HEK293 (cell line): ENCODE data around the gene HSH2D.

Experiments used
- GLI2 ChIP-seq: fragments of 450-650 bp; formaldehyde crosslinking; IDR thresholded peaks from 2 replicates; pipeline ENCODE4; 2017; ENCODE audit warnings: missing biosample characterization, missing genetic modification characterization, low read depth, borderline replicate concordance
- GLIS1 ChIP-seq: fragments of 450-650 bp; formaldehyde crosslinking; IDR thresholded peaks from 2 replicates; pipeline ENCODE4 v1.5.1; 2016; ENCODE audit warnings: missing biosample characterization, missing genetic modification characterization
- KLF1 ChIP-seq: fragments of 450-650 bp; formaldehyde crosslinking; IDR thresholded peaks from 2 replicates; pipeline ENCODE4 v1.5.1; 2016; ENCODE audit warnings: missing biosample characterization, missing genetic modification characterization
- KLF7 ChIP-seq: fragments of 450-650 bp; formaldehyde crosslinking; IDR thresholded peaks from 2 replicates; pipeline ENCODE4 v1.5.1; 2016; ENCODE audit warnings: missing biosample characterization, missing genetic modification characterization, borderline replicate concordance
- OVOL3 ChIP-seq: fragments of 450-650 bp; formaldehyde crosslinking; IDR thresholded peaks from 2 replicates; pipeline ENCODE4 v1.5.1; 2016; ENCODE audit warnings: missing biosample characterization, missing genetic modification characterization
- ZBTB17 ChIP-seq: fragments of 450-650 bp; formaldehyde crosslinking; IDR thresholded peaks from 2 replicates; pipeline ENCODE4 v1.5.1; 2016; ENCODE audit warnings: missing biosample characterization, missing genetic modification characterization
- ZEB2 ChIP-seq: fragments of 450-650 bp; formaldehyde crosslinking; IDR thresholded peaks from 2 replicates; pipeline ENCODE4 v1.5.1; 2016; ENCODE audit warnings: missing biosample characterization, missing genetic modification characterization
- ZFP37 ChIP-seq: fragments of 450-650 bp; formaldehyde crosslinking; IDR thresholded peaks from 2 replicates; pipeline ENCODE4 v1.5.1; 2016; ENCODE audit warnings: missing biosample characterization, missing genetic modification characterization
- ZNF48 ChIP-seq: fragments of 450-650 bp; formaldehyde crosslinking; IDR thresholded peaks from 2 replicates; pipeline ENCODE4 v1.5.1; 2016; ENCODE audit warnings: missing biosample characterization, missing genetic modification characterization
- ZNF600 ChIP-seq: fragments of 450-650 bp; formaldehyde crosslinking; IDR thresholded peaks from 2 replicates; pipeline ENCODE4 v1.5.1; 2016; ENCODE audit warnings: missing biosample characterization, missing genetic modification characterization
- ZNF626 ChIP-seq: fragments of 450-650 bp; sonication (Bioruptor Pico); formaldehyde crosslinking; IDR thresholded peaks from 2 replicates; pipeline ENCODE4 v1.5.1; 2018; ENCODE audit warnings: missing biosample characterization, missing genetic modification characterization, inconsistent platforms
- ZNF76 ChIP-seq: fragments of 450-650 bp; formaldehyde crosslinking; IDR thresholded peaks from 2 replicates; pipeline ENCODE4; 2016; ENCODE audit warnings: low read depth, missing biosample characterization, missing genetic modification characterization, borderline replicate concordance
- ZNF777 ChIP-seq: fragments of 450-650 bp; formaldehyde crosslinking; IDR thresholded peaks from 2 replicates; pipeline ENCODE4 v1.5.1; 2017; ENCODE audit warnings: missing biosample characterization, missing genetic modification characterization, borderline replicate concordance
- ZNF843 ChIP-seq: fragments of 450-650 bp; formaldehyde crosslinking; IDR thresholded peaks from 2 replicates; pipeline ENCODE4 v1.5.1; 2016; ENCODE audit warnings: missing biosample characterization, missing genetic modification characterization
- ZSCAN23 ChIP-seq: fragments of 450-650 bp; formaldehyde crosslinking; IDR thresholded peaks from 2 replicates; pipeline ENCODE4 v1.5.1; 2016; ENCODE audit warnings: missing biosample characterization, missing genetic modification characterization
- ZXDB ChIP-seq: fragments of 450-650 bp; formaldehyde crosslinking; IDR thresholded peaks from 2 replicates; pipeline ENCODE4 v1.5.1; 2016; ENCODE audit warnings: missing biosample characterization, missing genetic modification characterization
- TF ChIP-seq, protein P1 (sequence below): fragments of 450-650 bp; formaldehyde crosslinking; IDR thresholded peaks from 2 replicates; pipeline ENCODE4 v1.5.1; 2016; ENCODE audit warnings: missing biosample characterization, missing genetic modification characterization
- TF ChIP-seq, protein P2 (sequence below): fragments of 450-650 bp; formaldehyde crosslinking; IDR thresholded peaks from 2 replicates; pipeline ENCODE4 v1.5.1; 2016; ENCODE audit warnings: missing biosample characterization, missing genetic modification characterization
- TF ChIP-seq, protein P3 (sequence below): fragments of 450-650 bp; formaldehyde crosslinking; IDR thresholded peaks from 2 replicates; pipeline ENCODE4 v1.5.1; 2017; ENCODE audit warnings: missing biosample characterization, missing genetic modification characterization
- TF ChIP-seq, protein P4 (sequence below): fragments of 450-650 bp; formaldehyde crosslinking; IDR thresholded peaks from 2 replicates; pipeline ENCODE4 v1.5.1; 2017; ENCODE audit warnings: missing biosample characterization, mild to moderate bottlenecking, missing genetic modification characterization, moderate library complexity
- TF ChIP-seq, protein P5 (sequence below): fragments of 450-650 bp; formaldehyde crosslinking; IDR thresholded peaks from 2 replicates; pipeline ENCODE4 v1.5.1; 2016; ENCODE audit warnings: missing biosample characterization, missing genetic modification characterization, borderline replicate concordance
- TF ChIP-seq, protein P6 (sequence below): fragments of 450-650 bp; formaldehyde crosslinking; conservative IDR thresholded peaks from 2 replicates; pipeline ENCODE4 v1.5.1; 2016; ENCODE audit warnings: low read depth, missing biosample characterization, missing genetic modification characterization

The HSH2D gene

DNA sequence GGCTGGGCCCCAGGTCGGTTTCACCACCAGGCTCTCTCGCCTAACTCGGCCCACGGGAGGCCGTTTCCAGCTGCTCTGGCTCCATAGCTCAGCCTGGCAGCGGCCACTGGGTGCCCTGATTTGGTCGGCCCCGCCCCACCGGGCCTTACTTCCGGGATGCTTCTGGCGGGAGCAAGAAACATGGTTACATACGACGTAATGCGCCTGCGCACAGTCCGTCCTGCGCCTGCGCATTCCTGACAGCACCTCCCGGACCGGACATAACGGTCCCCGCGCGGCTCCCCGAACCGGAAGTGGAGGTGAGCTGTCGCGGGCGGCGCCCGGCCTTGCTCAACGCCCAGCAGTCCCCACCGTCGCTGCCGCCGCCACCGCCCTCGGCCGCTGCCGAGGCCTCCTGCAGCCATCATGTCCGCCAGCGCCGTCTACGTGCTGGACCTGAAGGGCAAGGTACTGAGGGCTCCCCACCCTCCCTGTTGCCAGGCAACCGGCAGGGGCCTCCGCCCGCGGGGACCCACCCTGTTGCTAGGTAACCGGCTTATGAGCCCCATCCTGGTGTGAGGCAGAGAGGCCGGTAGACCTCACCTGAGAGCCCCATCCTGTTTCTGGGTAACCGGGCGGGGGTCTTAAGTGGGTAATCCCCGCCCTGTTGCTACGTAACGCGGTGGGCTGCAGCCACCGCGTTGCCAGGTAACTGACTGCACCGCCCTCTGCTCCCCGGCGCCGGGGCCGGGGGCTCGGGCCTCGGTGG lies 54.3 kb downstream of the HSH2D start, which contains the start of gene AP1M1 (continued):
- TF ChIP-seq ZNF777 (no peak), KLF1 (peak; percentile 88), ZNF843 (no peak), GLI2 (tag by site-specific recombination) (no peak), ZSCAN23 (tag by site-specific recombination) (no peak), OVOL3 (tag by site-specific recombination) (peak; percentile 100), ZEB2 (tag by site-specific recombination) (peak; percentile 69), ZBTB17 (peak; percentile 99), KLF7 (tag by site-specific recombination) (peak; percentile 85), ZXDB (tag by site-specific recombination) (peak; percentile 90), ZNF48 (tag by site-specific recombination) (no peak), ZFP37 (tag by site-specific recombination) (no peak), ZNF626 (tag by site-specific recombination) (no peak), ZNF76 (tag by site-specific recombination) (peak; percentile 68), ZNF600 (tag by site-specific recombination) (peak; percentile 90), GLIS1 (tag by site-specific recombination) (peak; percentile 77)
- TF ChIP-seq, protein P1, sequence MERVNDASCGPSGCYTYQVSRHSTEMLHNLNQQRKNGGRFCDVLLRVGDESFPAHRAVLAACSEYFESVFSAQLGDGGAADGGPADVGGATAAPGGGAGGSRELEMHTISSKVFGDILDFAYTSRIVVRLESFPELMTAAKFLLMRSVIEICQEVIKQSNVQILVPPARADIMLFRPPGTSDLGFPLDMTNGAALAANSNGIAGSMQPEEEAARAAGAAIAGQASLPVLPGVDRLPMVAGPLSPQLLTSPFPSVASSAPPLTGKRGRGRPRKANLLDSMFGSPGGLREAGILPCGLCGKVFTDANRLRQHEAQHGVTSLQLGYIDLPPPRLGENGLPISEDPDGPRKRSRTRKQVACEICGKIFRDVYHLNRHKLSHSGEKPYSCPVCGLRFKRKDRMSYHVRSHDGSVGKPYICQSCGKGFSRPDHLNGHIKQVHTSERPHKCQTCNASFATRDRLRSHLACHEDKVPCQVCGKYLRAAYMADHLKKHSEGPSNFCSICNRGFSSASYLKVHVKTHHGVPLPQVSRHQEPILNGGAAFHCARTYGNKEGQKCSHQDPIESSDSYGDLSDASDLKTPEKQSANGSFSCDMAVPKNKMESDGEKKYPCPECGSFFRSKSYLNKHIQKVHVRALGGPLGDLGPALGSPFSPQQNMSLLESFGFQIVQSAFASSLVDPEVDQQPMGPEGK (tag by site-specific recombination): peak; percentile 92
- TF ChIP-seq, protein P2, sequence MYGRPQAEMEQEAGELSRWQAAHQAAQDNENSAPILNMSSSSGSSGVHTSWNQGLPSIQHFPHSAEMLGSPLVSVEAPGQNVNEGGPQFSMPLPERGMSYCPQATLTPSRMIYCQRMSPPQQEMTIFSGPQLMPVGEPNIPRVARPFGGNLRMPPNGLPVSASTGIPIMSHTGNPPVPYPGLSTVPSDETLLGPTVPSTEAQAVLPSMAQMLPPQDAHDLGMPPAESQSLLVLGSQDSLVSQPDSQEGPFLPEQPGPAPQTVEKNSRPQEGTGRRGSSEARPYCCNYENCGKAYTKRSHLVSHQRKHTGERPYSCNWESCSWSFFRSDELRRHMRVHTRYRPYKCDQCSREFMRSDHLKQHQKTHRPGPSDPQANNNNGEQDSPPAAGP: peak; percentile 47; the same call in 1 of the 2 replicates
- TF ChIP-seq, protein P3, sequence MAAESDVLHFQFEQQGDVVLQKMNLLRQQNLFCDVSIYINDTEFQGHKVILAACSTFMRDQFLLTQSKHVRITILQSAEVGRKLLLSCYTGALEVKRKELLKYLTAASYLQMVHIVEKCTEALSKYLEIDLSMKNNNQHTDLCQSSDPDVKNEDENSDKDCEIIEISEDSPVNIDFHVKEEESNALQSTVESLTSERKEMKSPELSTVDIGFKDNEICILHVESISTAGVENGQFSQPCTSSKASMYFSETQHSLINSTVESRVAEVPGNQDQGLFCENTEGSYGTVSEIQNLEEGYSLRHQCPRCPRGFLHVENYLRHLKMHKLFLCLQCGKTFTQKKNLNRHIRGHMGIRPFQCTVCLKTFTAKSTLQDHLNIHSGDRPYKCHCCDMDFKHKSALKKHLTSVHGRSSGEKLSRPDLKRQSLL (tag by site-specific recombination): peak; percentile 79
- TF ChIP-seq, protein P4, sequence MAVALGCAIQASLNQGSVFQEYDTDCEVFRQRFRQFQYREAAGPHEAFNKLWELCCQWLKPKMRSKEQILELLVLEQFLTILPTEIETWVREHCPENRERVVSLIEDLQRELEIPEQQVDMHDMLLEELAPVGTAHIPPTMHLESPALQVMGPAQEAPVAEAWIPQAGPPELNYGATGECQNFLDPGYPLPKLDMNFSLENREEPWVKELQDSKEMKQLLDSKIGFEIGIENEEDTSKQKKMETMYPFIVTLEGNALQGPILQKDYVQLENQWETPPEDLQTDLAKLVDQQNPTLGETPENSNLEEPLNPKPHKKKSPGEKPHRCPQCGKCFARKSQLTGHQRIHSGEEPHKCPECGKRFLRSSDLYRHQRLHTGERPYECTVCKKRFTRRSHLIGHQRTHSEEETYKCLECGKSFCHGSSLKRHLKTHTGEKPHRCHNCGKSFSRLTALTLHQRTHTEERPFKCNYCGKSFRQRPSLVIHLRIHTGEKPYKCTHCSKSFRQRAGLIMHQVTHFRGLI: peak; percentile 38; the same call in 1 of the 2 replicates
- TF ChIP-seq, protein P5, sequence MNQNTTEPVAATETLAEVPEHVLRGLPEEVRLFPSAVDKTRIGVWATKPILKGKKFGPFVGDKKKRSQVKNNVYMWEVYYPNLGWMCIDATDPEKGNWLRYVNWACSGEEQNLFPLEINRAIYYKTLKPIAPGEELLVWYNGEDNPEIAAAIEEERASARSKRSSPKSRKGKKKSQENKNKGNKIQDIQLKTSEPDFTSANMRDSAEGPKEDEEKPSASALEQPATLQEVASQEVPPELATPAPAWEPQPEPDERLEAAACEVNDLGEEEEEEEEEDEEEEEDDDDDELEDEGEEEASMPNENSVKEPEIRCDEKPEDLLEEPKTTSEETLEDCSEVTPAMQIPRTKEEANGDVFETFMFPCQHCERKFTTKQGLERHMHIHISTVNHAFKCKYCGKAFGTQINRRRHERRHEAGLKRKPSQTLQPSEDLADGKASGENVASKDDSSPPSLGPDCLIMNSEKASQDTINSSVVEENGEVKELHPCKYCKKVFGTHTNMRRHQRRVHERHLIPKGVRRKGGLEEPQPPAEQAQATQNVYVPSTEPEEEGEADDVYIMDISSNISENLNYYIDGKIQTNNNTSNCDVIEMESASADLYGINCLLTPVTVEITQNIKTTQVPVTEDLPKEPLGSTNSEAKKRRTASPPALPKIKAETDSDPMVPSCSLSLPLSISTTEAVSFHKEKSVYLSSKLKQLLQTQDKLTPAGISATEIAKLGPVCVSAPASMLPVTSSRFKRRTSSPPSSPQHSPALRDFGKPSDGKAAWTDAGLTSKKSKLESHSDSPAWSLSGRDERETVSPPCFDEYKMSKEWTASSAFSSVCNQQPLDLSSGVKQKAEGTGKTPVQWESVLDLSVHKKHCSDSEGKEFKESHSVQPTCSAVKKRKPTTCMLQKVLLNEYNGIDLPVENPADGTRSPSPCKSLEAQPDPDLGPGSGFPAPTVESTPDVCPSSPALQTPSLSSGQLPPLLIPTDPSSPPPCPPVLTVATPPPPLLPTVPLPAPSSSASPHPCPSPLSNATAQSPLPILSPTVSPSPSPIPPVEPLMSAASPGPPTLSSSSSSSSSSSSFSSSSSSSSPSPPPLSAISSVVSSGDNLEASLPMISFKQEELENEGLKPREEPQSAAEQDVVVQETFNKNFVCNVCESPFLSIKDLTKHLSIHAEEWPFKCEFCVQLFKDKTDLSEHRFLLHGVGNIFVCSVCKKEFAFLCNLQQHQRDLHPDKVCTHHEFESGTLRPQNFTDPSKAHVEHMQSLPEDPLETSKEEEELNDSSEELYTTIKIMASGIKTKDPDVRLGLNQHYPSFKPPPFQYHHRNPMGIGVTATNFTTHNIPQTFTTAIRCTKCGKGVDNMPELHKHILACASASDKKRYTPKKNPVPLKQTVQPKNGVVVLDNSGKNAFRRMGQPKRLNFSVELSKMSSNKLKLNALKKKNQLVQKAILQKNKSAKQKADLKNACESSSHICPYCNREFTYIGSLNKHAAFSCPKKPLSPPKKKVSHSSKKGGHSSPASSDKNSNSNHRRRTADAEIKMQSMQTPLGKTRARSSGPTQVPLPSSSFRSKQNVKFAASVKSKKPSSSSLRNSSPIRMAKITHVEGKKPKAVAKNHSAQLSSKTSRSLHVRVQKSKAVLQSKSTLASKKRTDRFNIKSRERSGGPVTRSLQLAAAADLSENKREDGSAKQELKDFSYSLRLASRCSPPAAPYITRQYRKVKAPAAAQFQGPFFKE (tag by site-specific recombination): no peak
- TF ChIP-seq, protein P6, sequence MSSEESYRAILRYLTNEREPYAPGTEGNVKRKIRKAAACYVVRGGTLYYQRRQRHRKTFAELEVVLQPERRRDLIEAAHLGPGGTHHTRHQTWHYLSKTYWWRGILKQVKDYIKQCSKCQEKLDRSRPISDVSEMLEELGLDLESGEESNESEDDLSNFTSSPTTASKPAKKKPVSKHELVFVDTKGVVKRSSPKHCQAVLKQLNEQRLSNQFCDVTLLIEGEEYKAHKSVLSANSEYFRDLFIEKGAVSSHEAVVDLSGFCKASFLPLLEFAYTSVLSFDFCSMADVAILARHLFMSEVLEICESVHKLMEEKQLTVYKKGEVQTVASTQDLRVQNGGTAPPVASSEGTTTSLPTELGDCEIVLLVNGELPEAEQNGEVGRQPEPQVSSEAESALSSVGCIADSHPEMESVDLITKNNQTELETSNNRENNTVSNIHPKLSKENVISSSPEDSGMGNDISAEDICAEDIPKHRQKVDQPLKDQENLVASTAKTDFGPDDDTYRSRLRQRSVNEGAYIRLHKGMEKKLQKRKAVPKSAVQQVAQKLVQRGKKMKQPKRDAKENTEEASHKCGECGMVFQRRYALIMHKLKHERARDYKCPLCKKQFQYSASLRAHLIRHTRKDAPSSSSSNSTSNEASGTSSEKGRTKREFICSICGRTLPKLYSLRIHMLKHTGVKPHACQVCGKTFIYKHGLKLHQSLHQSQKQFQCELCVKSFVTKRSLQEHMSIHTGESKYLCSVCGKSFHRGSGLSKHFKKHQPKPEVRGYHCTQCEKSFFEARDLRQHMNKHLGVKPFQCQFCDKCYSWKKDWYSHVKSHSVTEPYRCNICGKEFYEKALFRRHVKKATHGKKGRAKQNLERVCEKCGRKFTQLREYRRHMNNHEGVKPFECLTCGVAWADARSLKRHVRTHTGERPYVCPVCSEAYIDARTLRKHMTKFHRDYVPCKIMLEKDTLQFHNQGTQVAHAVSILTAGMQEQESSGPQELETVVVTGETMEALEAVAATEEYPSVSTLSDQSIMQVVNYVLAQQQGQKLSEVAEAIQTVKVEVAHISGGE (tag by site-specific recombination): peak; percentile 96
